ENCODE results near the gene SLC50A1. TPM values are rescaled to one million over a fixed set of nuclear protein-coding genes. Genes with fewer than 3 reads are reported as not detected.

The SLC50A1 gene
- total RNA-seq, 2 donors from 2014 or later: 3.7 to 10.0 TPM

GRCh38 chr1:155186067-155186793 lies 50.6 kb downstream of the SLC50A1 start:
- Histone ChIP-seq H3K27ac (no peak overlapping the region), H3K4me3 (no peak overlapping the region), H3K9me3 (no peaks in the 10 kb centered on the region), H3K27me3 (no peaks in the 10 kb centered on the region), H3K36me3 (no peaks in the 10 kb centered on the region), H3K4me1 (peaks cover 0 to 11% of the 10 kb centered on the region in 2 donors)
- TF ChIP-seq, protein P1, sequence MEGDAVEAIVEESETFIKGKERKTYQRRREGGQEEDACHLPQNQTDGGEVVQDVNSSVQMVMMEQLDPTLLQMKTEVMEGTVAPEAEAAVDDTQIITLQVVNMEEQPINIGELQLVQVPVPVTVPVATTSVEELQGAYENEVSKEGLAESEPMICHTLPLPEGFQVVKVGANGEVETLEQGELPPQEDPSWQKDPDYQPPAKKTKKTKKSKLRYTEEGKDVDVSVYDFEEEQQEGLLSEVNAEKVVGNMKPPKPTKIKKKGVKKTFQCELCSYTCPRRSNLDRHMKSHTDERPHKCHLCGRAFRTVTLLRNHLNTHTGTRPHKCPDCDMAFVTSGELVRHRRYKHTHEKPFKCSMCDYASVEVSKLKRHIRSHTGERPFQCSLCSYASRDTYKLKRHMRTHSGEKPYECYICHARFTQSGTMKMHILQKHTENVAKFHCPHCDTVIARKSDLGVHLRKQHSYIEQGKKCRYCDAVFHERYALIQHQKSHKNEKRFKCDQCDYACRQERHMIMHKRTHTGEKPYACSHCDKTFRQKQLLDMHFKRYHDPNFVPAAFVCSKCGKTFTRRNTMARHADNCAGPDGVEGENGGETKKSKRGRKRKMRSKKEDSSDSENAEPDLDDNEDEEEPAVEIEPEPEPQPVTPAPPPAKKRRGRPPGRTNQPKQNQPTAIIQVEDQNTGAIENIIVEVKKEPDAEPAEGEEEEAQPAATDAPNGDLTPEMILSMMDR (IDR thresholded peaks at IDR 0.05): no peak
- DNase-seq (ENCODE audit: low spot score): no peak

GRCh38 chr1:155186794-155187455 lies 51.3 kb downstream of the SLC50A1 start:
- no peak overlapping the region for H3K27ac ChIP-seq
- DNase-seq (ENCODE audit: low spot score): no peak
- no peaks in the 10 kb centered on the region for H3K36me3 ChIP-seq
- H3K9me3 ChIP-seq: no peaks in the 10 kb centered on the region
- no peaks in the 10 kb centered on the region for H3K27me3 ChIP-seq
- peaks cover 0 to 11% of the 10 kb centered on the region in 2 donors for H3K4me1 ChIP-seq
- no peak overlapping the region for H3K4me3 ChIP-seq
- TF ChIP-seq, protein P1 (IDR thresholded peaks at IDR 0.05): no peak

GRCh38 chr1:155187456-155187891 lies 51.8 kb downstream of the SLC50A1 start:
- H3K4me3 ChIP-seq: no peak overlapping the region
- DNase-seq (ENCODE audit: low spot score): no peak
- no peaks in the 10 kb centered on the region for H3K27me3 ChIP-seq
- peaks cover 0 to 11% of the 10 kb centered on the region in 2 donors for H3K4me1 ChIP-seq
- no peak overlapping the region for H3K27ac ChIP-seq
- H3K9me3 ChIP-seq: no peaks in the 10 kb centered on the region
- no peaks in the 10 kb centered on the region for H3K36me3 ChIP-seq
- TF ChIP-seq, protein P1 (IDR thresholded peaks at IDR 0.05): no peak

GRCh38 chr1:155188268-155188667 lies 52.6 kb downstream of the SLC50A1 start:
- H3K27ac ChIP-seq: no peak overlapping the region
- H3K4me1 ChIP-seq: peaks cover 0 to 19% of the 10 kb centered on the region in 2 donors
- H3K36me3 ChIP-seq: no peaks in the 10 kb centered on the region
- no peaks in the 10 kb centered on the region for H3K27me3 ChIP-seq
- TF ChIP-seq, protein P1 (IDR thresholded peaks at IDR 0.05): no peak
- DNase-seq (ENCODE audit: low spot score): no peak
- no peak overlapping the region for H3K4me3 ChIP-seq
- no peaks in the 10 kb centered on the region for H3K9me3 ChIP-seq

Other genes starting within 250 kb of the SLC50A1 start
- gene PMVK, start 199.1 kb upstream of the SLC50A1 start, total RNA-seq: 10 to 100 TPM; 15.7 to 21.2 TPM
- gene PBXIP1, start 179.8 kb upstream of the SLC50A1 start, total RNA-seq: 100 to 1,000 TPM in 1 of 2 donors, 10 to 100 TPM in 1; 81.4 to 101 TPM
- gene PYGO2, start 174.1 kb upstream of the SLC50A1 start, total RNA-seq: 10 to 100 TPM; 13.9 to 18.4 TPM
- 10 to 100 TPM; 69.5 to 80.5 TPM for gene SHC1, start 165.1 kb upstream of the SLC50A1 start, total RNA-seq
- 10 to 100 TPM; 20.0 to 23.8 TPM for gene CKS1B, start 161.2 kb upstream of the SLC50A1 start, total RNA-seq
- 10 to 100 TPM; 19.5 to 24.8 TPM for gene FLAD1, start 152.5 kb upstream of the SLC50A1 start, total RNA-seq
- not detected for gene LENEP, start 142.3 kb upstream of the SLC50A1 start, total RNA-seq
- gene ZBTB7B, start 133.1 kb upstream of the SLC50A1 start, total RNA-seq: 10 to 100 TPM; 30.3 to 53.4 TPM
- gene DCST2, start 102.1 kb upstream of the SLC50A1 start, total RNA-seq: not detected
- not detected for gene DCST1, start 102.0 kb upstream of the SLC50A1 start, total RNA-seq
- gene ADAM15, start 84.5 kb upstream of the SLC50A1 start, total RNA-seq: 10 to 100 TPM; 64.6 to 96.7 TPM
- 1 to 10 TPM; 2.2 to 3.5 TPM for gene EFNA4, start 72.1 kb upstream of the SLC50A1 start, total RNA-seq
- 1 to 10 TPM in 1 of 2 donors, not detected in 1; 3.2 TPM for gene EFNA3, start 57.0 kb upstream of the SLC50A1 start, total RNA-seq
- 10 to 100 TPM; 24.8 to 41.4 TPM for gene EFNA1, start 8.0 kb upstream of the SLC50A1 start, total RNA-seq
- gene DPM3, start 4.7 kb downstream of the SLC50A1 start, total RNA-seq: 10 to 100 TPM; 46.5 to 47.8 TPM
- gene KRTCAP2, start 37.5 kb downstream of the SLC50A1 start, total RNA-seq: 100 to 1,000 TPM; 124 to 147 TPM
- gene TRIM46, start 38.0 kb downstream of the SLC50A1 start, total RNA-seq: under 1 TPM in 1 of 2 donors, not detected in 1; 0.20 TPM
- gene THBS3, start 72.0 kb downstream of the SLC50A1 start, total RNA-seq: 10 to 100 TPM; 10.9 to 11.2 TPM
- gene MTX1, start 72.8 kb downstream of the SLC50A1 start, total RNA-seq: 10 to 100 TPM; 16.2 to 27.0 TPM
- 10 to 100 TPM; 14.4 to 15.5 TPM for gene ENTREP3, start 119.6 kb downstream of the SLC50A1 start, total RNA-seq
- 10 to 100 TPM; 77.2 to 77.7 TPM for gene SCAMP3, start 126.5 kb downstream of the SLC50A1 start, total RNA-seq
- 10 to 100 TPM in 1 of 2 donors, 1 to 10 TPM in 1; 9.8 to 16.4 TPM for gene CLK2, start 137.7 kb downstream of the SLC50A1 start, total RNA-seq
- under 1 TPM; 0.35 to 0.41 TPM for gene HCN3, start 141.6 kb downstream of the SLC50A1 start, total RNA-seq
- gene PKLR, start 165.6 kb downstream of the SLC50A1 start, total RNA-seq: not detected
- 10 to 100 TPM; 65.3 to 73.1 TPM for gene FDPS, start 173.0 kb downstream of the SLC50A1 start, total RNA-seq
- gene RUSC1, start 185.0 kb downstream of the SLC50A1 start, total RNA-seq: 10 to 100 TPM; 20.2 to 23.9 TPM

Data from right atrium auricular region (tissue), 2 donors.